Hindlimb muscle (tissue), 1 donor: ENCODE data around the gene SKAP1. TPM values are rescaled to one million over a fixed set of nuclear protein-coding genes. Genes with fewer than 3 reads are reported as not detected.
"Not testable (repeated sequence)": the region's sequence is repeated elsewhere in the genome, so short reads cannot be mapped to it uniquely, and the experiment has no call there.

Experiments used
- DNase-seq: peaks from one replicate; pipeline ENCODE4 v3.0.0-alpha.2; 2013
- polyA plus RNA-seq: library from polyadenylated mRNA; unstranded; fragments of 120-200 nt; gene quantifications from one replicate; pipeline ENCODE4 v1.2.1, GENCODE V29; 2013; ENCODE audit not compliant: insufficient read length

SKAP1 gene
- polyA plus RNA-seq, 1 donor = 0.70 TPM

- no peak for DNase-seq
Observed at GRCh38 chr17:48445248-48445620, 15.2 kb upstream of the SKAP1 start.

GRCh38 chr17:48444516-48445247 is 14.7 kb upstream of the SKAP1 start:
- DNase-seq = no peak

GRCh38 chr17:48443712-48444111 is 13.7 kb upstream of the SKAP1 start:
- DNase-seq = no peak

GRCh38 chr17:48442819-48443218 is 12.8 kb upstream of the SKAP1 start:
- DNase-seq = no peak

GRCh38 chr17:48441862-48442261 is 11.8 kb upstream of the SKAP1 start:
- DNase-seq = no peak

- DNase-seq = no peak
Observed at GRCh38 chr17:48441231-48441711, 11.3 kb upstream of the SKAP1 start.

GRCh38 chr17:48440669-48441068 is 10.7 kb upstream of the SKAP1 start:
- DNase-seq = no peak

GRCh38 chr17:48439875-48440505 is 10.0 kb upstream of the SKAP1 start:
- DNase-seq = no peak

- DNase-seq = no peak
Observed at GRCh38 chr17:48439110-48439850, 9.3 kb upstream of the SKAP1 start.

GRCh38 chr17:48438516-48439061 is 8.6 kb upstream of the SKAP1 start:
- DNase-seq = no peak

- no peak for DNase-seq
Observed at GRCh38 chr17:48433896-48434295, 3.9 kb upstream of the SKAP1 start.

GRCh38 chr17:48432820-48433775 is 3.1 kb upstream of the SKAP1 start:
- no peak for DNase-seq

GRCh38 chr17:48429156-48429555 is 858 bp downstream of the SKAP1 start:
- DNase-seq = no peak

GRCh38 chr17:48427598-48427997 is 2.4 kb downstream of the SKAP1 start:
- DNase-seq = no peak

- no peak for DNase-seq
Observed at GRCh38 chr17:48426761-48427500, 3.1 kb downstream of the SKAP1 start.

- no peak for DNase-seq
Observed at GRCh38 chr17:48426019-48426665, 3.9 kb downstream of the SKAP1 start.

- not testable (repeated sequence) for DNase-seq
Observed at GRCh38 chr17:48422060-48422459, 8.0 kb downstream of the SKAP1 start.

- DNase-seq = no peak
Observed at GRCh38 chr17:48420823-48421222, 9.2 kb downstream of the SKAP1 start.

GRCh38 chr17:48416971-48417370 is 13.0 kb downstream of the SKAP1 start:
- no peak for DNase-seq

- DNase-seq = no peak
Observed at GRCh38 chr17:48413613-48414405, 16.2 kb downstream of the SKAP1 start.
